ENCODE results near the gene LTF. TPM values are rescaled to one million over a fixed set of nuclear protein-coding genes. Genes with fewer than 3 reads are reported as not detected.

LTF gene
- polyA plus RNA-seq, 1 donor from 2014 or later: not detected

GRCh38 chr3:46438831-46439230 is 25.9 kb downstream of the LTF start:
- Histone ChIP-seq H3K4me3 (ENCODE audit: low read length) (no peak overlapping the region), H3K9ac (ENCODE audit: low read length) (no peak overlapping the region), H3K27me3 (ENCODE audit: insufficient read depth, low read depth, low read length) (no peaks in the 10 kb centered on the region), H3K27ac (ENCODE audit: low read length) (no peak overlapping the region), H3K9me3 (ENCODE audit: low read length) (no peaks in the 10 kb centered on the region), H3K9me2 (ENCODE audit: insufficient read depth, low read length) (no peaks in the 10 kb centered on the region), H3K79me2 (replicated peaks; ENCODE audit: insufficient read depth, low read length) (no peaks in the 10 kb centered on the region), H3K36me3 (ENCODE audit: insufficient read depth, low read length) (no peaks in the 10 kb centered on the region), H3F3A (ENCODE audit: insufficient read depth, low read length, poor library complexity, severe bottlenecking) (no peaks in the 10 kb centered on the region), H4K20me1 (ENCODE audit: insufficient read depth) (no peaks in the 10 kb centered on the region), H2AFZ (ENCODE audit: low read depth, low read length) (no peak overlapping the region), H3K4me2 (ENCODE audit: low read length) (no peak overlapping the region)
- TF ChIP-seq EP300 (conservative IDR thresholded peaks at IDR 0.05; ENCODE audit: poor library complexity, severe bottlenecking) (no peak), MXI1 (conservative IDR thresholded peaks at IDR 0.05; ENCODE audit: poor library complexity, severe bottlenecking) (no peak), POLR2AphosphoS5 (IDR thresholded peaks at IDR 0.05) (no peak), REST (IDR thresholded peaks at IDR 0.05; ENCODE audit: borderline replicate concordance) (no peak), EZH2 (IDR thresholded peaks at IDR 0.05; ENCODE audit: borderline replicate concordance, insufficient read depth, low read length, poor library complexity, severe bottlenecking) (no peak), SMC3 (conservative IDR thresholded peaks at IDR 0.05; ENCODE audit: poor library complexity) (no peak), CTCF (IDR thresholded peaks at IDR 0.05; ENCODE audit: poor library complexity, severe bottlenecking) (no peak), TAF1 (IDR thresholded peaks at IDR 0.05; ENCODE audit: low read depth) (no peak), RAD21 (conservative IDR thresholded peaks at IDR 0.05) (no peak)

- TF ChIP-seq TAF1 (IDR thresholded peaks at IDR 0.05; ENCODE audit: low read depth) (no peak), MXI1 (conservative IDR thresholded peaks at IDR 0.05; ENCODE audit: poor library complexity, severe bottlenecking) (no peak), EP300 (conservative IDR thresholded peaks at IDR 0.05; ENCODE audit: poor library complexity, severe bottlenecking) (no peak), CTCF (IDR thresholded peaks at IDR 0.05; ENCODE audit: poor library complexity, severe bottlenecking) (no peak), RAD21 (conservative IDR thresholded peaks at IDR 0.05) (no peak), EZH2 (IDR thresholded peaks at IDR 0.05; ENCODE audit: borderline replicate concordance, insufficient read depth, low read length, poor library complexity, severe bottlenecking) (no peak), REST (IDR thresholded peaks at IDR 0.05; ENCODE audit: borderline replicate concordance) (no peak), POLR2AphosphoS5 (IDR thresholded peaks at IDR 0.05) (no peak), SMC3 (conservative IDR thresholded peaks at IDR 0.05; ENCODE audit: poor library complexity) (no peak)
- Histone ChIP-seq H3K4me2 (ENCODE audit: low read length) (no peak overlapping the region), H3K79me2 (replicated peaks; ENCODE audit: insufficient read depth, low read length) (no peaks in the 10 kb centered on the region), H2AFZ (ENCODE audit: low read depth, low read length) (no peak overlapping the region), H4K20me1 (ENCODE audit: insufficient read depth) (no peaks in the 10 kb centered on the region), H3K4me3 (ENCODE audit: low read length) (no peak overlapping the region), H3K9ac (ENCODE audit: low read length) (no peak overlapping the region), H3K9me2 (ENCODE audit: insufficient read depth, low read length) (no peaks in the 10 kb centered on the region), H3F3A (ENCODE audit: insufficient read depth, low read length, poor library complexity, severe bottlenecking) (no peaks in the 10 kb centered on the region), H3K27ac (ENCODE audit: low read length) (no peak overlapping the region), H3K9me3 (ENCODE audit: low read length) (no peaks in the 10 kb centered on the region), H3K36me3 (ENCODE audit: insufficient read depth, low read length) (no peaks in the 10 kb centered on the region), H3K27me3 (ENCODE audit: insufficient read depth, low read depth, low read length) (no peaks in the 10 kb centered on the region)
Observed at GRCh38 chr3:46435081-46435726, 29.5 kb downstream of the LTF start.
